Stimulated activated CD8-positive, alpha-beta memory T cell treated with anti-CD3 and anti-CD28 coated beads, Interleukin-4, amount 100 ng/mL, for 48 hours (primary cell): ENCODE measurements around the gene SVOPL.

Experiments
- DNase-seq: peaks from one replicate; pipeline ENCODE4 v3.0.0-alpha.2; 2020

SVOPL gene

DNA sequence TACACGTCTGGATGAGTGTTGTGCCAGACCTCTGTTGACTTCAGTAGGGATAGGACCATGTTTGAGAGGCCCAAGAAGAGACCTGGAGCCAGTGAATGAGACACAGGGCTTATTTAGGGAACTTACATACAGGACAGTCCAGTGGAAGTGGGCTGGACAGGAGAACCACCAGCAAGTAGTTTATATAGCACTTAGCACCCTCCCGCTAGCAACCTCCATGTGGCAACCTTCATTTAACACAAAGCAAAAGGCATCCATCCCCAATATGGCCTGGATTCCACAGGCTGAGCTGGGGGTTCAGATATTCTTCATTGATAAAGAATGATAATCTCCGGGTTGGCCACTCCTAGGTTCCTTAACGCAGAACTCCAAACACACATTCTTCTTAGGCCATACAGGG lies 147.4 kb downstream of the SVOPL start:
- no peak for DNase-seq

DNA sequence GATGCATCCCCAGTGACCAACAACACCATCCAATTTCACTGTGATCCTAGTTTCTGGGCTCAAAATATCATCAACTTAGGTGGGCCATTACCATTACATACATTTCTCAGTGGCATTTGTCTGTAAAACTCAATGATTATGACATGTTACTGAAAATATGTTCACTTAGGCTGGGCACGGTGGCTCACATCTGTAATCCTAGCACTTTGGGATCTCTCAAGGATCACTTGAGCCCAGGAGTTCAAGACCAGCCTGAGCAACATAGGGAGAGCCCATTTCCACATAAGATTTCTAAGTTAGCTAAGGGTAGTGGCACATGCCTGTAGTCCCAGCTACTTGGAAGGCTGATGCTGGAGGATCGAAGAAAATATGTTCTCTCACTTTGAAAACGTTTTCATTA lies 150.1 kb downstream of the SVOPL start:
- DNase-seq: no peak

DNA sequence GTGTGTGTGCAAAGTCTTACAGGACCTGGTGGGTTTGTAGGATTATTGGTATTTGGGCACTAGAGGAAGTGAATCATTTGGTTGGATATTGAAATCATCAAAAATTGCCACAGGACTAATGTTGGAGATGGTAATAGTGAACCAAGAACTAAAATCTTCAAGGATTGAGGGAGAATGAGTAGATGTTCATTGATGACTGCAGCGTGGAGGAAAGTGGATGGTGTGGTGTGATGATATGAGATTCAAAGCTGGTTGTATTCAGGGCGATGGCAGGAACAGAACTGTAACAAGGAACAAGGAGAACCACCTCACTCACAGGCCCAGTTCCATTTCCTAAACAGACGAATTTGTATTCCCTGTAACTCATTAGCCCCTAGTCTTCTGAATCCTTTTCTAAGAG lies 150.8 kb downstream of the SVOPL start:
- DNase-seq: no peak

DNA sequence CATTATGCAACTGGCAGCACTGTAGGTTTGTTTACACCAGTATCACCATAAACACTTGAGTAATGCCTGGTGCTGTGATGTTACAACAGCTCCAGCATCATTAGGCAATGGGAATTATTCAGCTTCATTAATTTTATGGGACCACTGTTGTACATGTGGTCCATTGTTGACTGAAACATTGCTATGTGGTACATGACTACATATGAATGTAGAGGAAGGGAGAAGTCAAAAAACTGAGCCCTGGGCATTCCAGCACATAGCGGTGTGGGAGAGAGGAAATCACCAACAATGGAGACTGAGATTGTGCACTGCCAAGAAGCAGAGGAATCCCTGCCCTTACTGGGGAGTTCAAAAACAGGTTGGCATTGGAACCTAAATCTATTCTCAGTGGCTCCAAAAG lies 152.1 kb downstream of the SVOPL start:
- DNase-seq: no peak

DNA sequence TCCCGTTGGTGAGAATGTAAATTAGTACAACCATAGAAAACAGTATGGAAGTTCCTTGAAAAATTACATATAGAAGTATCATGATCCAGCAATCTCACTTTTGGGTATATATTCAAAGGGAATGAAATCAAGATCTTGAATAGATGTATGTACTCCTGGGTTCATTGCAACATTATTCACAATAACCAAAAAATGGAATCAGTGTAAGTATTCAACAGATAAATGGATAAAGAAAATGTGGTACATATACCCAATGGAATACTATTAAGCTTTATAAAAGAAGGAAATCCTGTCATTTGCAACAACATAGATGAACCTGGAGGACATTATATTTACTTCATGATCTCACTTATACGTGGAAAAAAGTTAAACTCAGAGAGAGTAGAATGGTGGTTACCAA lies 154.3 kb downstream of the SVOPL start:
- no peak for DNase-seq

DNA sequence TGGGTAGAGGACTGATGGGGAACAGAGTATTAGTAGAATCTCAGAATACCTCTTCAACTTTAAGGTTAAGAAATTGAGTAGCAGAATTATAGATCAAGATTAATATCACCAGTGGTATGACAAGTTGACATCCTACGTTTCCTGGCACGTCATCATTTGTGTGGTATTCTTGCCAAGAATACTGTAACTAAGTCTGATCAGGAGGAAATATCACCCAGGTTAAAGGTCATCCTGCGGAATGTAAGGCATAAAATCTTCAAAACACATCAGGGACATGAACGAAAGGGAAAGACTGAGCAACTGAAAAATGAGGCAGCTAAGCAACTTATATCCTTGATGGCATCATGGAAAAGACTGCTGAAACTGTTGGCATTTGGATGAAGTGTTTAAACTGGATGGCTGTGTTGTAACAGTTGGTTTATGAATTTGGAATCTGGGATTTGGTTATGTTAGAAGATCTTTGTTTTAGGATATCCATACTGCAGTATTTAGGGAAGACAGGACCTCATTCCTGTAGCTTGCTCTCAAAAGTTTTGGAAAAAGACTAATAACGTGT lies 155.0 kb downstream of the SVOPL start:
- DNase-seq: no peak

DNA sequence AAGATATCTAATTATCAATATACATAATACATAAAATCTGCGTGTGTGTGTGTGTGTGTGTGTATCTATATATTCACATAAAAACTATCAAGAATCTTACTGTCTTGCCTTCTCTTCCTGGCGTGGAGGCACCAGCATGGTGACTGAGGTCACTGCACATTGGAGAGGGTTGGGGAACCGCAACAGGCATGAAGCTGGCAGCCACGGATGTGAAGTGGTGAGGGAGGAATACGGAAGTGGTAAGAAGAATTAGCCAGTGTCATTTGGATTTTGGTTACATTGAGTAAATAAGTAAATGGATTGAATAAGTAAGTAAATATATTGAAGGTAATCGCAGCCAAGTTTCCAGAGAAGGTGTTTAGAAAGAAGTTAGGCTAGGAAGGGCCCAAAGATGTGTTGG lies 156.0 kb downstream of the SVOPL start:
- DNase-seq: no peak
